WERI-Rb-1 (cell line): ENCODE results near the gene FANCL.
"Not testable (repeated sequence)": the region's sequence is repeated elsewhere in the genome, so short reads cannot be mapped to it uniquely, and the experiment has no call there.

Experiments used
- DNase-seq: peaks from one replicate; pipeline ENCODE4 v3.0.0-alpha.2; 2020
- H3K27ac ChIP-seq: fragments of 250-450 bp; sonication (Bioruptor Pico); 2 replicates; pipeline ENCODE4 v1.5.1; 2020; ENCODE audit warnings: mild to moderate bottlenecking, moderate library complexity
- H3K27me3 ChIP-seq: fragments of 250-450 bp; sonication (Bioruptor Pico); 2 replicates; pipeline ENCODE4 v1.5.1; 2021; ENCODE audit warnings: mild to moderate bottlenecking, low read depth, moderate library complexity; ENCODE audit not compliant: insufficient read depth, severe bottlenecking
- H3K36me3 ChIP-seq: fragments of 250-450 bp; sonication (Bioruptor Pico); 2 replicates; pipeline ENCODE4 v1.5.1; 2020; ENCODE audit warnings: mild to moderate bottlenecking, moderate library complexity
- H3K4me3 ChIP-seq: 2 replicates; pipeline ENCODE4 v1.5.1; 2011; ENCODE audit warnings: low read depth, mild to moderate bottlenecking, control low read depth, low read length
- H3K9me3 ChIP-seq: fragments of 250-450 bp; sonication (Bioruptor Pico); 2 replicates; pipeline ENCODE4 v1.5.1; 2021; ENCODE audit warnings: mild to moderate bottlenecking, moderate library complexity; ENCODE audit not compliant: severe bottlenecking
- CTCF ChIP-seq: IDR thresholded peaks from 2 replicates; pipeline ENCODE4 v1.5.1; 2011; ENCODE audit warnings: low read depth, mild to moderate bottlenecking, control low read depth, inconsistent platforms, low read length

Gene FANCL

GRCh38 chr2:58186501-58186900 lies 54.6 kb downstream of the FANCL start:
- no peak for TF ChIP-seq CTCF
- no peaks in the 10 kb centered on the region for H3K9me3 ChIP-seq
- no peak for DNase-seq
- H3K27ac ChIP-seq: no peak overlapping the region
- H3K27me3 ChIP-seq: no peaks in the 10 kb centered on the region
- H3K4me3 ChIP-seq: no peak overlapping the region
- H3K36me3 ChIP-seq: peaks cover 17% of the 10 kb centered on the region

GRCh38 chr2:58182527-58182926 lies 58.6 kb downstream of the FANCL start:
- peaks cover 2% of the 10 kb centered on the region for H3K9me3 ChIP-seq
- H3K4me3 ChIP-seq: no peak overlapping the region
- no peak for DNase-seq

GRCh38 chr2:58180635-58181034 lies 60.5 kb downstream of the FANCL start:
- H3K27me3 ChIP-seq: no peaks in the 10 kb centered on the region
- H3K9me3 ChIP-seq: peaks cover 2% of the 10 kb centered on the region
- no peak overlapping the region for H3K27ac ChIP-seq
- no peak for DNase-seq
- no peak overlapping the region for H3K4me3 ChIP-seq
- TF ChIP-seq CTCF: no peak
- H3K36me3 ChIP-seq: peaks cover 13% of the 10 kb centered on the region

More at GRCh38 chr2:58182527-58182926, 58.6 kb downstream of the FANCL start:
- peaks cover 13% of the 10 kb centered on the region for H3K36me3 ChIP-seq
- H3K27ac ChIP-seq: no peak overlapping the region
- no peaks in the 10 kb centered on the region for H3K27me3 ChIP-seq
- no peak for TF ChIP-seq CTCF

- H3K27me3 ChIP-seq, DNase-seq, H3K9me3 ChIP-seq, H3K27ac ChIP-seq, H3K4me3 ChIP-seq: not testable (repeated sequence)
- H3K36me3 ChIP-seq: peaks cover 13% of the 10 kb centered on the region
Measured at GRCh38 chr2:58180175-58180574, 61.0 kb downstream of the FANCL start.

- H3K27ac ChIP-seq, DNase-seq, H3K9me3 ChIP-seq, H3K4me3 ChIP-seq, H3K27me3 ChIP-seq: not testable (repeated sequence)
- H3K36me3 ChIP-seq: peaks cover 13% of the 10 kb centered on the region
Measured at GRCh38 chr2:58177187-58177586, 63.9 kb downstream of the FANCL start.

GRCh38 chr2:58171831-58172230 lies 69.3 kb downstream of the FANCL start:
- not testable (repeated sequence) for H3K4me3 ChIP-seq, H3K27me3 ChIP-seq, H3K9me3 ChIP-seq, DNase-seq, H3K27ac ChIP-seq
- peaks cover 19% of the 10 kb centered on the region for H3K36me3 ChIP-seq

GRCh38 chr2:58170334-58170933 lies 70.7 kb downstream of the FANCL start:
- peaks cover 22% of the 10 kb centered on the region for H3K36me3 ChIP-seq
- not testable (repeated sequence) for DNase-seq, H3K27ac ChIP-seq, H3K4me3 ChIP-seq, H3K9me3 ChIP-seq, H3K27me3 ChIP-seq

GRCh38 chr2:58169845-58170244 lies 71.3 kb downstream of the FANCL start:
- H3K9me3 ChIP-seq: not testable (repeated sequence)
- peaks cover 26% of the 10 kb centered on the region for H3K36me3 ChIP-seq

GRCh38 chr2:58168130-58168529 lies 73.0 kb downstream of the FANCL start:
- H3K36me3 ChIP-seq: peaks cover 31% of the 10 kb centered on the region
- H3K4me3 ChIP-seq, DNase-seq, H3K9me3 ChIP-seq, H3K27ac ChIP-seq, H3K27me3 ChIP-seq: not testable (repeated sequence)

More at GRCh38 chr2:58169845-58170244, 71.3 kb downstream of the FANCL start:
- H3K27ac ChIP-seq, H3K4me3 ChIP-seq, DNase-seq, H3K27me3 ChIP-seq: not testable (repeated sequence)
